ENCODE measurements around the gene DMRTA2. TPM values are rescaled to one million over a fixed set of nuclear protein-coding genes. Genes with fewer than 3 reads are reported as not detected.

Gene DMRTA2
- total and polyA plus RNA-seq, 2 donors (not counting 1 experiment from before 2014, with no cell fraction given) = not detected

GRCh38 chr1:50438945-50439344 lies 15.7 kb upstream of the DMRTA2 start:
- POLR2A ChIA-PET = no interaction called here
- Histone ChIP-seq H3K9me3 (ENCODE audit: control extremely low read depth in 1 of 3, control insufficient read depth in 2 of 3, insufficient read depth in 1 of 3, low read length in 2 of 3) (no peaks in the 10 kb centered on the region), H3K27me3 (replicated peaks in 1 of 4; ENCODE audit: control extremely low read depth in 1 of 4, control insufficient read depth in 3 of 4, insufficient read depth in 4 of 4, low read length in 3 of 4) (no peaks in the 10 kb centered on the region), H2AFZ (ENCODE audit: insufficient read depth, low read depth, low read length, poor library complexity, severe bottlenecking) (no peak overlapping the region), H3K36me3 (replicated peaks in 1 of 2; ENCODE audit: control extremely low read depth in 1 of 2, control insufficient read depth in 1 of 2, extremely low read depth in 1 of 2, insufficient read depth in 2 of 2, low read length in 1 of 2) (peaks cover 0 to 12% of the 10 kb centered on the region in 2 experiments), H3K4me2 (replicated peaks; ENCODE audit: low read depth, low read length, poor library complexity, severe bottlenecking) (no peak overlapping the region), H3K79me2 (ENCODE audit: control insufficient read depth, insufficient read depth, low read length) (no peaks in the 10 kb centered on the region), H3K4me1 (ENCODE audit: control insufficient read depth in 2 of 2, insufficient read depth in 2 of 2, low read length in 2 of 2) (no peaks in the 10 kb centered on the region), H3K4me3 (ENCODE audit: control extremely low read depth in 1 of 5, extremely low read depth in 1 of 5, insufficient read depth in 1 of 5, low read depth in 2 of 5, low read length in 4 of 5) (no peak overlapping the region), H4K20me1 (ENCODE audit: control insufficient read depth, insufficient read depth, low read length, poor library complexity, severe bottlenecking) (no peaks in the 10 kb centered on the region), H3K27ac (ENCODE audit: low read length in 2 of 2) (no peak overlapping the region), H3K9ac (ENCODE audit: low read length) (no peak overlapping the region)
- TF ChIP-seq EZH2 (IDR thresholded peaks at IDR 0.05; ENCODE audit: borderline replicate concordance, insufficient read depth, low read depth, low read length, poor library complexity, severe bottlenecking) (no peak), CTCF (IDR thresholded peaks at IDR 0.05) (no peak)
- Mint-ChIP-seq H3K27ac (no peak overlapping the region), H3K4me1 (no peaks in the 10 kb centered on the region), H3K27me3 (no peaks in the 10 kb centered on the region), H3K4me3 (no peak overlapping the region), H3K9me3 (ENCODE audit: insufficient read depth) (no peaks in the 10 kb centered on the region)
- ATAC-seq (ENCODE audit: low read depth) = no peak
- CTCF ChIA-PET = no interaction called here
- intact Hi-C loops (cut with micrococcal nuclease) = no loop called here
- no peak for DNase-seq

- H3K9ac ChIP-seq (ENCODE audit: low read length) = no peak overlapping the region
- H3K36me3 ChIP-seq (replicated peaks in 1 of 2; ENCODE audit: control extremely low read depth in 1 of 2, control insufficient read depth in 1 of 2, extremely low read depth in 1 of 2, insufficient read depth in 2 of 2, low read length in 1 of 2) = peaks cover 0 to 4% of the 10 kb centered on the region in 2 experiments
- peaks cover 0 to 17% (median 10%) of the 10 kb centered on the region in 4 experiments for H3K27me3 ChIP-seq (replicated peaks in 1 of 4; ENCODE audit: control extremely low read depth in 1 of 4, control insufficient read depth in 3 of 4, insufficient read depth in 4 of 4, low read length in 3 of 4)
- ChIA-PET CTCF (no interaction called here), POLR2A (no interaction called here)
- Mint-ChIP-seq H3K4me3 (no peak overlapping the region), H3K4me1 (no peaks in the 10 kb centered on the region), H3K27ac (no peak overlapping the region), H3K27me3 (peaks cover 17% of the 10 kb centered on the region), H3K9me3 (ENCODE audit: insufficient read depth) (no peaks in the 10 kb centered on the region)
- H3K4me2 ChIP-seq (replicated peaks; ENCODE audit: low read depth, low read length, poor library complexity, severe bottlenecking) = no peak overlapping the region
- DNase-seq = no peak
- no peak overlapping the region for H2AFZ ChIP-seq (ENCODE audit: insufficient read depth, low read depth, low read length, poor library complexity, severe bottlenecking)
- no peak overlapping the region for H3K4me3 ChIP-seq (ENCODE audit: control extremely low read depth in 1 of 5, extremely low read depth in 1 of 5, insufficient read depth in 1 of 5, low read depth in 2 of 5, low read length in 4 of 5)
- intact Hi-C loops (cut with micrococcal nuclease) = no loop called here
- H3K27ac ChIP-seq (ENCODE audit: low read length in 2 of 2) = no peak overlapping the region
- TF ChIP-seq EZH2 (IDR thresholded peaks at IDR 0.05; ENCODE audit: borderline replicate concordance, insufficient read depth, low read depth, low read length, poor library complexity, severe bottlenecking) = no peak
- H3K9me3 ChIP-seq (ENCODE audit: control extremely low read depth in 1 of 3, control insufficient read depth in 2 of 3, insufficient read depth in 1 of 3, low read length in 2 of 3) = peaks cover 0 to 6% (median 0%) of the 10 kb centered on the region in 3 donors
- H4K20me1 ChIP-seq (ENCODE audit: control insufficient read depth, insufficient read depth, low read length, poor library complexity, severe bottlenecking) = no peaks in the 10 kb centered on the region
- no peak for ATAC-seq (ENCODE audit: low read depth)
- H3K79me2 ChIP-seq (ENCODE audit: control insufficient read depth, insufficient read depth, low read length) = no peaks in the 10 kb centered on the region
- H3K4me1 ChIP-seq (ENCODE audit: control insufficient read depth in 2 of 2, insufficient read depth in 2 of 2, low read length in 2 of 2) = no peaks in the 10 kb centered on the region
- 96% methylated on average over 4 of the region's 6 CpGs for WGBS (ENCODE audit: insufficient coverage)
These were observed 13.2 kb upstream of the DMRTA2 start for GRCh38 chr1:50436489-50436888.

Data from B cell (primary cell).